Inferior parietal cortex (tissue), 1 donor: ENCODE measurements around the gene CD40LG.

Experiments used
- DNase-seq: peaks from one replicate; pipeline ENCODE4 v3.0.0-alpha.2; 2016; ENCODE audit errors: extremely low spot score

The CD40LG gene

GRCh38 chrX:136647677-136648360 is at the start of gene CD40LG:
Gene CD40LG (plus strand): TSS chrX:136648158. CDS start chrX:136648249, 91 bp downstream.
- no peak for DNase-seq

- no peak for DNase-seq
Observed at GRCh38 chrX:136598631-136599030, 49.3 kb upstream of the CD40LG start.

DNA sequence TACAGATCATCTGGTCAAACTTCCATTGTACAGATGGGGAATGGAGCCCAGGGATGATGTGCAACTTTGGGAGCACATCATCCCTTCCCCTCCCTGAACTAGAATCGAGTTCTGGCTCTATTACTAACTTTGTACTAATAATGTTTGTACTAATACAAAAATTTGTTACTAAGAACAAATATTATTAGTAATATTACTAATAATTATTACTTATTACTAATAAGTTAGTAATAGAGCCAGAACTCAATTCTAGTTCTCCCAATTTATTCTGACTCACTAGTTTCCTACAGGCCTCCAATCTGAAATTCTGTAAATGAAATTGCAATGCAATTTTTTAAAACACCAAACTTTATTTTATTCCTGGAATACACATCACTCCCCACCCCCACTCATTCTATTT is 47.9 kb upstream of the CD40LG start:
- no peak for DNase-seq

DNA sequence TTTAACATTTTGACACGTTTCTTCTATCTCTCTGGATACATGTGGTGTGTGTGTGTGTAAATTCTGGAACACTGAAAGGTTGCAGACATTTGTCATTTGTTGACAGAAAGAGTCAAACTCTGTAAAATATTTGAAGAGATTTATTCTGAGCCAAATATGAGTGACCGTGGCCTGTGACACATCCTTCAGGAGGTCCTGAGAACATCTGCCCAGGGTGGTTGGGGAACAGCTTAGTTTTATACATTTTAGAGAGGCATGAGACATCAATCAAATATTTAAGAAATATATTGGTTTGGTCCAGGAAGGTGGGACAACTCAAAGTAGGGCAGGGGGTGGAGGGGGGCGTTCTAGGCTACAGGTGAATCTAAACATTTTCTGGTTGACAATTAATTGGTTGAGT is 40.7 kb upstream of the CD40LG start:
- DNase-seq = no peak

GRCh38 chrX:136608295-136608933 is 39.5 kb upstream of the CD40LG start:
- DNase-seq = peak; percentile 1

- no peak for DNase-seq
Observed at GRCh38 chrX:136616987-136617685, 30.8 kb upstream of the CD40LG start.

DNA sequence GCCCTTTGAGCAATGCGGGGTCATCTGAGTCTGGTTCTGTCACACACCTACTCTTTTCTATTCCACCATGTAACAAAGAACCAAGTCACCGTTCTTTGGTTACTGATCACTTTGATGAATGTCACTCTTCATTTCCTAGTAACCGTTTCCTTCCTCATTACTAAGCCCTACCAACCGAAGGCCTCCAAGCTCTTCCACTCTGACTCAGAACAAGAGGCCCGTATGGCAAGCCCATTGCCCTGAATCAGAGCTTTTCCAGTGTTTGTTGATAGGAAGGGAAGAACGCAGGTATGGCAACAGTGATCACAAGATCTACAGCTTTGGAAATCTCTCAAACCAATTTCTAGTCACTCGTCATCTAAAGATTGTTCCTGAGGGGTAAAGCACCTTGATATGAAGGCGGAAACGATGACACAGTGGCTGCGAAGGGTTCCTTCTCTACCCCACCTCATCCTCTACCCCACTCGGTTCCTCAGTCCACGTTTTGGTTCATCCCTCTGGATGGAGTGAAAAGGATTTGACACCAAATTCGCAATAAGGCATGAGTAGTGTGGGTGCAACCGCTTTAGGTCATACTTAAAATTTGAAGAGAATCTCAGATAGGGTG is 28.0 kb upstream of the CD40LG start:
- DNase-seq = no peak

GRCh38 chrX:136620780-136621179 is 27.2 kb upstream of the CD40LG start:
- DNase-seq = no peak

GRCh38 chrX:136622568-136622967 is 25.4 kb upstream of the CD40LG start:
- DNase-seq = no peak

DNA sequence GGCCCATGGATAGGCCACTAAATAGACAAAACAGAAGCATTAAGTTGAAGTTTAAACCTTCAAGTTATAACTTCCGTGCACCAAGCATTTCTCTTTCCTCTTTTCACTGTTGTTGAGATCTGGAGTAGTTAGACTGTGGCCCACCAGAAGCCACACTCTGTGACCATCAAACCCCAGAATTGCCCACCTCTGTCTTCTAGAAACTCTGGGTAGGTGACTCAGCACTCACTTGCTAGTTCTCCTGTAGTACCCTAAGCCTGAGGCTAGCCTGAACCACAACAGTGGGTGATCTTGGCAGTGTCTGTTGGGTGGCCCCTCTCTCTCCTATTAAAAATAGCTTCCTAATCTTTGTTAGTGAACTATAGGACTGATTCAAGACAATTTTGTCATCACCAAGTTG is 24.6 kb upstream of the CD40LG start:
- DNase-seq = no peak

DNA sequence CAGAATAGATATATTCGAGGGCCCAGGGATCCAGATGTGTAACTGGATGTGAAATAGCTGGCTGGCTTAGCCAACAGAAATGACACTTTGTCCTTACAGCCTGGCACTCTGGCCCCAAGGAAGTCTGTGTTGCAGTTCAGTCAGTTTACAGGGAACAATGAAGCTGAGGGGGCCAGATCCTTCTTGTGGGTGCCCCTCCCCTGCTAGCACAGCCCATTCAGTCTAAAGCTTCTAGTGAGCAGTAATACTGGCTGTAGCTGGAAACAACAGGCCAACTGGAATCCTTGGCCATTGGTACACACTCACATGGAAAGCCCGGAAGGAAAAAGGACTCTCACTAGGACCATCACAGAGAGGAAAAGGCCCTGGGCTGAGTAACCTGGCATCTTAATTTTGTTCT is 22.7 kb upstream of the CD40LG start:
- no peak for DNase-seq

GRCh38 chrX:136626237-136626636 is 21.7 kb upstream of the CD40LG start:
- DNase-seq = no peak

GRCh38 chrX:136626891-136627290 is 21.1 kb upstream of the CD40LG start:
- DNase-seq = no peak

- no peak for DNase-seq
Observed at GRCh38 chrX:136627409-136627808, 20.5 kb upstream of the CD40LG start.

GRCh38 chrX:136629084-136629750 is 18.7 kb upstream of the CD40LG start:
- no peak for DNase-seq

DNA sequence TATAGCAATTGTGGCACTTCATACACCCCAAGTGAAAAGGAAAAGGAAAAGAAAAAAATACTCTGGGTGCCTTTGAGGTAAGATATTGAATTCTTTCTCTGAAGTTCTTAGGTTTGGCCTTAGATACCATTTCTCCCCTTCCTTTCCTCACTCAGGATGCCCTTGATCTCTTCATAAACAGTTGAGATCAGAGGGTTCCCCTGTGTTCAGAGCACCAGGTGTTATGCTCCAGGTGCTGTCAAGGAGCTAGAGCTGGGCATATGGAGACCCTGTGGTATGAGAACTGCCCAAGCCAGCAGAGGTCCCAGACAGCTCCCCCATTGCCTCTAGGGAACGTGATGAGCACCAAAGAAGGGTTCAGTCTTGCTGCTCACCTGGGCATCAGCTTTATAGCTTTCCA is 17.1 kb upstream of the CD40LG start:
- DNase-seq = no peak

GRCh38 chrX:136635235-136635634 is 12.7 kb upstream of the CD40LG start:
- no peak for DNase-seq

GRCh38 chrX:136636121-136636520 is 11.8 kb upstream of the CD40LG start:
- DNase-seq = no peak

DNA sequence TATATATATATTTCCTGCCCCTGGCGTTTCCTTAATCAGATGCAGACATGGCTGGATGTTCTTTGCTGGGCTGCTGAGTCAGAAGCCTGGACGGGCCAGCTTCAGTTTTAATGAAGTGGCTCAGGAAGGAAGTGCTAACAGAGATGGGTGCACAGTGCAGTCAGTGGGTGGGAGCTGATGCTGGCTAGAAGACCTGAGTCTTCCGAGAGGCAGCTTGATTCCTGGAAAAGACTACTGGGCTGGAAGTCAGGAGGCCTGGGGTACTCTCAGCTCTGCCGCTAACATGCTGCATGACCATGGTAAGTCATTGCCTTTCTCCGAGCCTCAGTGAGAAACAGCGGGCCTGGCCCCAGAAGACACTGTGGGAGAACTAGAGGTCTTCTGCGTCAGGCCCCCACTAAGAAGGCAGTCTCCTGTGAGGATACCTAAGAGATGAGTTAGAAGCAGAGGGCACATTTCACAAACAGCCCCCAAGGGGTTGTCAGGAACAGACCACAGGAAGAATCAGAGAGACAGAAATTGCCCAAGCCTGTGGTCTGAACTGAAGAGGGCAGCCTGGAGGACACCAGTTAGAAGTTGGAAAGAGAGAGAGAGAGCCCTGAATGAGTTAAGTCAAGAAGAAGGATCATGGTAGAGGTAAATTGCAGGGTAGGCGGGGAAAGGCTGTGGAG is 8.3 kb upstream of the CD40LG start:
- DNase-seq = no peak

DNA sequence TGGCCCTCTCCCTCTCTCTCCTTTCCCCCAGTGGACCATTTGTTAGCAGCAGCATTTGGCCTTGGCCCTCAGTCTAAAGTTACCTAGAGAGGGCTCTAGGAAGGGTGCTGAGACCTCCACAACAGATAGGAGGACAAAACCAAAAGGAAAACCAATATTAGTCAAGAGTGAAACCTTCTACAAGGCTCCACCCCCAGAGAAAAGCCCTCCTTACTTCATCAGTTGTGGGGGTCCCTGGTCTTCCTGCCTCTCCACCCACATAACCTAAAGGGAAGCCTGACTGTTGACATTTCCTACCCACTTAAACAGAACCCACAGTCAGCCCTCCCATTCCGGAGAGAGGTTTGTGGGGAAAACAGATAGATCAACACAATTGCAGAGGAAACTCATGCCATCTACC is 4.7 kb upstream of the CD40LG start:
- no peak for DNase-seq

GRCh38 chrX:136646602-136647239 is 1.2 kb upstream of the CD40LG start:
- no peak for DNase-seq
